ENCODE measurements around the gene SHD.
"Not testable (repeated sequence)": the region's sequence is repeated elsewhere in the genome, so short reads cannot be mapped to it uniquely, and the experiment has no call there.

Gene SHD

DNA sequence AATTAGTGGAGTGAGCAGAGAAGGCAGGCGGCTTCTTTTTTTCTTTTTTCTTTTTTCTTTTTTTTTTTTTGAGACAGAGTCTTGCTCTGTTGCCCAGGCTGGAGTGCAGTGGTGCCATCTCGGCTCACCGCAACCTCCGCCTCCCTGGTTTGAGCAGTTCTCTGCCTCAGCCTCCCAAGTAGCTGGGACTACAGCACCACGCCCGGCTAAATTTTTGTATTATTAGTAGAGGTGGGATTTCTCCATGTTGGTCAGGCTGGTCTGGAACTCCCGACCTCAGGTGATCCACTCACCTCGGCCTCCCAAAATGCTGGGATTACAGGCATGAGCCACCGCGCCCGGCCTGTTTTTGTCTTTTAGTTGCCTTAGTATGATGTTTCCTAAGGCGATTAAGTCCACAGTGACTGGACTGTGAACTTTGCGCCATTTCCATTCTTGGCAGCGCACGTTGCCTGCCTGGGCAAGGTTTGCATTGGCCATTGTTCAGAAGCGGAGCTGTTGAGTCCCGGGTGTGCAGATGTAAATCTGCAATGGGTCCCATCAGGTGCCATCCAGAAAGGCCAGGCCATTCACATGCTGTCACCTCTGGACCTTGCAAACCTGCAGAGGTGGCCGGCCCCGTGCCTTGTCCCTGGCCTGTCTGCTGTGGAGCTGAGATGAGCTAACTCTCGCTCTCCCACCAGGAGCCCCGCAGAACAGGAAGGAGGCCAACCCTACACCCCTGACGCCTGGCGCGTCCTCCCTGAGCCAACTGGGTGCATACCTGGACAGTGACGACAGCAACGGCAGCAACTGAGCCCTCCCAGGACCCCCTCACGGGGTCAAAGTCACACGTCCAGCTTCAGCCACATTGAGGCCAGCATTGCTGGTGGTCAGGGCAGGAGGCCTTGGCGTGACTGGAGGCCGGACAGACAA, 10.9 kb upstream of the SHD start:
- no peak for DNase-seq

DNA sequence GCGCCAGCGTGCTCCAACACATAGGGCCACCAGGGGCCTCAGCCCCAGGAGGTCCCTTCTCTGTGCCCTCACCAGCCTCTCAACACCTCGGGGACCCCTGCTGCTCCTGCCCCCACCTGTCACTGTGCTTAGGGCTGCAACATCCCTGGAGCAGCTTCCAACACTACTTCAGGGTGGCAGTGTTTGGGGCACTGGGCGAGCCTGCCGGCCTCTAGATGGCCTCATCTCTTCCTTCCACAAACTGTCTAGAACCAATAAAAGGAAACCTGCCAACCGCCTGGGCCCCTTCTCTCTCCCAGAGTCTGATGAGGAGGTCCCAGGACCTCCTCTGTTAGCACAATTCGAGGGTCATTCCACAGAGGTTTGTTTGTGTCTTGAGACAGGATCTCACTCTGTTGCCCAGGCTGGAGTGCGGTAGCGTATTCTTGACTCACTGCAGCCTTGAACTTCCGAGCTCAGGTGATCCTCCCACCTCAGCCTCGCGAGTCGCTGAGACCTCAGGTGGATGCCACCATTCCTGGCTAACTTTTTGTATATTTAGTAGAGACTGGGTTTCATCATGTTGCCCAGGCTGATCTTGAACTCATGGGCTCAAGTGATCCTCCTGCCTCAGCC, 10.1 kb upstream of the SHD start:
- no peak for DNase-seq

GRCh38 chr19:4272894-4273293, 6.2 kb upstream of the SHD start:
- no peak for DNase-seq

DNA sequence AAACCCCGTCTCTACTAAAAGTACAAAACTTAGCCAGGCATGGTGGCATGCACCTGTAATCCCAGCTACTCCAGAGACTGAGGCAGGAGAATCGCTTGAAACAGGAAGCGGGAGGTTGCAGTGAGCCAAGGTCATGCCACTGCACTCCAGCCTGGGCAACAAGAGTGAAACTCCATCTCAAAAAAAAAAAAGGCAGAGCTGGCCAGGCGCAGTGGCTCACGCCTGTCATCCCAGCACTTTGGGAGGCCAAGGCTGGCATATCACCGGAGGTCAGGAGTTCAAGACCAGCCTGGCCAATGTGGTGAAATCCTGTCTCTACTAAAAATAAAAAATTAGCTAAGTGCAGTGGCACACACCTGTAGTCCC, 4.8 kb upstream of the SHD start:
- not testable (repeated sequence) for DNase-seq

- no peak for DNase-seq
Observed at GRCh38 chr19:4277191-4277696, 1.8 kb upstream of the SHD start.

DNA sequence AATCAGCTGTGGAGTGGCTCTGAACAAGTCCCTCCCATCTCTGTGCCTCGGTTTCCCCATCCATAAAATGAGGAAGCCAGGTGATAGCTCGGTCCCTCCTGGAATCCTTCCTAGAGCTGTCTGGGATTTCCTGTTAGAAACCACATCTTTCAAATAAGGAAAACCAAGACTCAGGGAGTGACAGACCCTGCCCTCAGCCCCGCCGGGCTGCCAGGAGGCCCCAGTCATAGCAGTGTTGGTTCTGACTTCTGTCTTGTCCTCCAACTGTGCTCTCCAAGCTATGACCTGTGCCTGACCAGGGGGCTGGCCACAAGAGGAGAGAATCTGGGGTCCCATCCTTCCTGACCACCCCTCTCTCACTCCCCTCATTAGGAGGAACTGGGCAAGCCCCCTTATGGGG, 1.1 kb upstream of the SHD start:
- no peak for DNase-seq

GRCh38 chr19:4279267-4279529, 132 bp downstream of the SHD start:
- no peak for DNase-seq

GRCh38 chr19:4279530-4280422, 710 bp downstream of the SHD start:
- DNase-seq = no peak

- DNase-seq = no peak
Observed at GRCh38 chr19:4284176-4284958, 5.3 kb downstream of the SHD start.

GRCh38 chr19:4284974-4285373, 5.9 kb downstream of the SHD start:
- DNase-seq = no peak

DNA sequence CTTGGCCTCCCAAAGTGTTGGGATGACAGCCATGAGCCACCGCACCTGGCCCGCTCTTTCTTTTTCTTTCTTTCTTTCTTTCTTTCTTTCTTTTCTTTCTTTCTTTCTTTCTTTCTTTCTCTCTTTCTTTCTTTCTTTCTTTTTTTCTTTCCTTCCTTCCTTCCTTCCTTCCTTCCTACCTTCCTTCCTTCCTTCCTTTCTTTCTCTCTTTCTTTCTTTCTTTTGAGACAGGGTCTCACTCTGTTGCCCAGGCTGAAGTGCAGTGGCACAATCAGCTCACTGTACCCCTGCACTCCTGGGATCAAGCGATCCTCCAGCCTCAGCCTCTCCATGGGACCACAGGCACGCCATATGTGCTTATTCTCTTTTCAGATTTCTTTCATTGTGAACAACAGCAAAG, 7.1 kb downstream of the SHD start:
- DNase-seq = not testable (repeated sequence)

GRCh38 chr19:4288091-4288777, 9.2 kb downstream of the SHD start:
- no peak for DNase-seq

DNA sequence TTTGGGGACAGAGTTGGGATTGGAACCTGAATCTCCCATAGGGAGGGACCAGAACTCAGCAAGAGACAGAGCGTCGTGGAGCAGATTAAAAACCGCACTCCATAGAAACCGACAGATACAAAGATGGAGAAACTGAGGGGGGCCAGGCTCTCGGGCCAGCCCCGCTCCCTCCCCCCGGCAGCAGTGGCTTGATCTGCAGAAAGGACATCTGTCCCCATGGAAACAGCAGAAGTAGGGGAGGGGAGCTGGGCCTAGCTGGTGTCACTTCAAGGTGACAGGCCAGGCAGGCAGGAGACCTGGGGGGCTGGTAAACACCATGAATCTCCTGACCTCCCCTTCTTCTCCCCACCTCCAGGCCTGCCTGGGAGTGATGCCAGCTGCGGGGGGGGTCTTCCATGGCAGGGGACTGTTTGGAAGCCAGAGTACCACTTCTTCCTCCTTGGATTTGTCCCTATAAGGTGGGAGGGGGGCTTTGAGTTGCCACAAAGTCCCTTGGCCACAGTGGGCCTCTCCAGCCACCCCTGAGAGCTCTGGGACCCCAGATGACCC, 12.2 kb downstream of the SHD start:
- DNase-seq = no peak

DNA sequence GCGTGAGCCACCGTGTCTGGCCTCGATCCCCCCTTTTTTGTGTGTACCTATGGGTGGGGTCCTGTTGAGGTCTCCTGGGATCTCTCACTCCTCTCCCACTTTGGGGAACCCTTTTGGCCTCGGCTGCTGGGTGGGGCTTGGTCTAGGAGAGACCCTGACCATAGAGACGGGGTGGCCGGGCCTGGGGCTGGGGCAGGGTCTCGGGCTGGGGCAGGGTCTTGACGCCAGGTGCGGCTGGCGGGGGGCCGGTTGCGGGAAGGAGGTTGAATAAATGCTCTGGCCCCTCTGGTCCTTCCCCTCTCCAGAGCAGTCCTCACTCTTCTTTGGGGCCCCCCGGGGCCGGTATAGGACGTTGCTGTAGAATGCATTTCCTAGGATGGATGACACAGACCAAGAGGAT, 13.4 kb downstream of the SHD start:
- no peak for DNase-seq

DNA sequence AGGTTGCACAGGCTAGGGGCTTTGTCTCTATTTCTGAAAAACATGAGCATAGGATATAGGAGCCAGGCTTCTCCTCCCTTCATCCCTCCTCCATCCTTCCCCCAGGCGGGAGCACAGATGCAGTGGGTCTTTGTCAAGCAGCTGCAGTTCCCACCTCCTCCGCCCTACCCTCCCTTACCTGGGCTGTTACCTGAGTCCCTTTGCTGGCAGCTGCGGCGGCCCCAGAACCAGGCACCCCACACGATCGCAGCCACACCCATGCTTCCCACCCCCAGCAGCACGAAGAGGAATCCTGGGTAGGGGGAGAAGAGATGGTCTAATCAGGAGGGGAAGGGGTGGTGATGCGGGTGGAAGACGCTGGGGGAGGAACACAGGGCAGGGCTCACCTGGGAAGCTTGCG, 15.3 kb downstream of the SHD start:
- no peak for DNase-seq

DNA sequence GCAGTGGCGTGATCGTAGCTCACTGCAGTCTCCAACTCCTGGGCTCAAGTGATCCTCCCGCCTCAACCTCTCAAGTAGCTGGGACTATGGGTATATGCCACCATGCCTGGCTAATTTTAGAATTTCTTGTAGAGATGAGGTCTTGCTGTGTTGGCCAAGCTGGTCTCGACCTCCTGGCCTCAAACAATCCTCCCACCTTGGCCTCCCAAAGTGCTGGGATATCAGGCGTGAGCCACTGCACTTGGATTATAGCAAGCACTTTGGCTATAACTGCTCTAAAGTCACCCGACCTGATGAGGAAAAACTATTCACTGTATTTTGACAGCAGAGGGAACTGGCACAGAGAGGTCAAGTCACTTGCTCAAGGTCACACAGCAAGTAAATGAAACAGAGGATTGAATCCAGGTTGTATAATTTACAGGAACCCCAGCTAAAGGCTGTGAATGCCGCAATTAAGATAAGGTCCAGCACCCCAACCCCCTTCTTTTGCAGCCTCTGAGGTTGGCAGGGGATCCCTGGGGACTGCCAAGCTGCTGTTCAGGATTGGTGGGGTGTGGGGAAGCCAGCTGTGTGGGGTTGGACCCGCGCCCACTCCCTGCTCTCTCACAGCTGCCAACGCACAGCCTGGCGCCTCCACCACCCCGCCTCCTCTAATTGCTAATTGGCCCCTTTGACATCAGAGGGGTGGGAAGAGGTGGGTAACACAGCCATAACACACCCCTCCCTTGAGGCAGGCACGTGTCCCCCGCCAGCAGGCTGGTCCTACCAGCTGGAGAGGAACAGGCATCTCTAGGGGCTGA, 17.1 kb downstream of the SHD start:
- no peak for DNase-seq

- no peak for DNase-seq
Observed at GRCh38 chr19:4297901-4298809, 19.1 kb downstream of the SHD start.

- DNase-seq = no peak
Observed at GRCh38 chr19:4298810-4299550, 19.9 kb downstream of the SHD start.

- no peak for DNase-seq
Observed at GRCh38 chr19:4300589-4300988, 21.5 kb downstream of the SHD start.

Measured in HCEC 1CT (cell line).